ENCODE measurements around the gene CDC42SE1.

Gene CDC42SE1

DNA sequence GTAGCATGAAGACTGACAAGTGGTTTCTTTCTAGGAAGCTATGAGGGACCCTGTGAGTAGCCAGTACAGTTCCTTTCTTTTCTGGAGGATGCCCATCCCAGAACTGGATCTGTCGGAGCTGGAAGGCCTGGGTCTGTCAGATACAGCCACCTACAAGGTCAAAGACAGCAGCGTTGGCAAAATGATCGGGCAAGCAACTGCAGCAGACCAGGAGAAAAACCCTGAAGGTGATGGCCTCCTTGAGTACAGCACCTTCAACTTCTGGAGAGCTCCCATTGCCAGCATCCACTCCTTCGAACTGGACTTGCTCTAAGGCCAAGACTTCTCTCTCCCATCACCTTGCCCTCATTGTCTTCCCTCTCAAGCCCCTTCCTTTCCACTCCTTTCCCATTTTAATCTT lies 7.8 kb upstream of the CDC42SE1 start:
- Histone ChIP-seq H2AFZ (ENCODE audit: low read length) (no peak overlapping the region), H3K36me3 (replicated peaks; ENCODE audit: insufficient read depth, low read length) (no peaks in the 10 kb centered on the region), H3K4me1 (ENCODE audit: low read length) (0 out of 2 replicates have a peak, but pooled peaks cover 3% of the 10 kb centered on the region), H3K4me3 (ENCODE audit: low read length) (no peak overlapping the region), H3K27me3 (replicated peaks; ENCODE audit: insufficient read depth, low read length) (no peaks in the 10 kb centered on the region), H3K27ac (ENCODE audit: low read length) (no peak overlapping the region), H3K9me3 (replicated peaks; ENCODE audit: insufficient read depth, low read length) (no peaks in the 10 kb centered on the region), H3K9me2 (replicated peaks; ENCODE audit: insufficient read depth, low read length) (no peaks in the 10 kb centered on the region), H3K4me2 (ENCODE audit: low read depth, low read length) (no peak overlapping the region), H3K79me2 (ENCODE audit: low read length) (peaks cover 11% of the 10 kb centered on the region; the same call in 1 of the 2 replicates), H4K20me1 (ENCODE audit: insufficient read depth, low read length) (no peaks in the 10 kb centered on the region), H3F3A (ENCODE audit: insufficient read depth, low read length) (peaks cover 19% of the 10 kb centered on the region), H3K9ac (ENCODE audit: low read length) (no peak overlapping the region)
- no peak for TF ChIP-seq EZH2phosphoT487 (IDR thresholded peaks at IDR 0.05; ENCODE audit: low read length)
- no peak for TF ChIP-seq CTCF (IDR thresholded peaks at IDR 0.05; ENCODE audit: low read length)
- TF ChIP-seq EZH2 (optimal IDR thresholded peaks at IDR 0.05; ENCODE audit: low read depth, low read length) = no peak
- no peak for DNase-seq

- Histone ChIP-seq H3K4me1 (ENCODE audit: low read length) (peaks cover 3% of the 10 kb centered on the region; the same call in 1 of the 2 replicates), H3K79me2 (ENCODE audit: low read length) (0 out of 2 replicates have a peak, but pooled peaks cover 5% of the 10 kb centered on the region), H3K9me2 (replicated peaks; ENCODE audit: insufficient read depth, low read length) (no peaks in the 10 kb centered on the region), H3K36me3 (replicated peaks; ENCODE audit: insufficient read depth, low read length) (no peaks in the 10 kb centered on the region), H3K27ac (ENCODE audit: low read length) (no peak overlapping the region), H3K9ac (ENCODE audit: low read length) (no peak overlapping the region), H4K20me1 (ENCODE audit: insufficient read depth, low read length) (no peaks in the 10 kb centered on the region), H3K9me3 (replicated peaks; ENCODE audit: insufficient read depth, low read length) (no peaks in the 10 kb centered on the region), H3F3A (ENCODE audit: insufficient read depth, low read length) (peaks cover 12% of the 10 kb centered on the region), H3K4me3 (ENCODE audit: low read length) (no peak overlapping the region), H2AFZ (ENCODE audit: low read length) (no peak overlapping the region), H3K27me3 (replicated peaks; ENCODE audit: insufficient read depth, low read length) (no peaks in the 10 kb centered on the region), H3K4me2 (ENCODE audit: low read depth, low read length) (no peak overlapping the region)
- TF ChIP-seq EZH2 (optimal IDR thresholded peaks at IDR 0.05; ENCODE audit: low read depth, low read length) (no peak), EZH2phosphoT487 (IDR thresholded peaks at IDR 0.05; ENCODE audit: low read length) (no peak), CTCF (IDR thresholded peaks at IDR 0.05; ENCODE audit: low read length) (no peak)
- no peak for DNase-seq
Measured at GRCh38 chr1:151065089-151065645, 5.7 kb upstream of the CDC42SE1 start.

DNA sequence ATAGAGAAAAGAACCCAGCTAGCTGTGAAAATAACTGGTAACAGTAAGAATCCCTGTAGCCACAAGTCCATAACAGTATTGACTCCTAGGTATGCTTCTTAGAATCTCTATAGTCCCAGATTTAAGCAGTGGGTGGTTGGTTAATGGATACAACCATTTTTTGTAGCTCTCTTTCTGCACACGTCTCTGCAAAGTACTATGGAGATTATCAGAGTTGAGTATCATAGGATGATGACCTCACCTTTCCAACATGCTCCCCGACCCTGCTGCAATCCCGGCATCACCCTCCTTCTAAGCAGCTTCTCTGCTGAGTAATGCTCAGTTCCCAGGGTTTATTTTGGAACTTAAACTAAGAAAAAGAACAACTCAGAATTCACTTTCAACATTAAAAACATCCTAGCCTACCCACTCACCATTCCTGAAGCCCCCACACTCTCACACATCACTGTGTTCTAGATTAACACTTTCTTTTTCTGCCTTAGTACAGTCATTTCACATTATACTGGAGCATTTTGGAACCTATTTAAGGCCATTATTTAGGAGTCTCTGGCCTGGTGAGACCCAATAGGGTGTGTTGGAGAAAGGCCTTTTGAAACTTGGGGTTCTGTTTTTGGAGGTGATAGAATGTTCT lies 3.4 kb upstream of the CDC42SE1 start:
- no peaks in the 10 kb centered on the region for H3K9me3 ChIP-seq (replicated peaks; ENCODE audit: insufficient read depth, low read length)
- no peaks in the 10 kb centered on the region for H3K27me3 ChIP-seq (replicated peaks; ENCODE audit: insufficient read depth, low read length)
- H3K79me2 ChIP-seq (ENCODE audit: low read length) = peaks cover 20% of the 10 kb centered on the region
- peaks cover 10% of the 10 kb centered on the region; the same call in 1 of the 2 replicates for H3F3A ChIP-seq (ENCODE audit: insufficient read depth, low read length)
- H3K4me1 ChIP-seq (ENCODE audit: low read length) = peaks cover 8% of the 10 kb centered on the region
- DNase-seq = no peak
- H2AFZ ChIP-seq (ENCODE audit: low read length) = no peak overlapping the region
- no peak overlapping the region for H3K27ac ChIP-seq (ENCODE audit: low read length)
- H3K36me3 ChIP-seq (replicated peaks; ENCODE audit: insufficient read depth, low read length) = no peaks in the 10 kb centered on the region
- H3K4me3 ChIP-seq (ENCODE audit: low read length) = no peak overlapping the region
- TF ChIP-seq CTCF (IDR thresholded peaks at IDR 0.05; ENCODE audit: low read length) (no peak), EZH2 (optimal IDR thresholded peaks at IDR 0.05; ENCODE audit: low read depth, low read length) (no peak), EZH2phosphoT487 (IDR thresholded peaks at IDR 0.05; ENCODE audit: low read length) (no peak)
- no peaks in the 10 kb centered on the region for H4K20me1 ChIP-seq (ENCODE audit: insufficient read depth, low read length)
- H3K4me2 ChIP-seq (ENCODE audit: low read depth, low read length) = no peak overlapping the region
- H3K9ac ChIP-seq (ENCODE audit: low read length) = no peak overlapping the region
- H3K9me2 ChIP-seq (replicated peaks; ENCODE audit: insufficient read depth, low read length) = no peaks in the 10 kb centered on the region
